Mucosa of descending colon (tissue), 3 donors: ENCODE measurements around the gene MFSD2B. TPM values are rescaled to one million over a fixed set of nuclear protein-coding genes. Genes with fewer than 3 reads are reported as not detected.

Experiments used
- ATAC-seq: fragments of 200-7000 bp; cut with Tn5 transposase; one replicate; pipeline ENCODE4 v1.9.1; 2020; ENCODE audit warnings: mild to moderate bottlenecking, moderate library complexity
- DNase-seq, 3 donors: peaks; one replicate each; pipeline ENCODE4 v3.0.0-alpha.2; 2020
- H3K36me3 ChIP-seq: fragments of 200-600 bp; one replicate; pipeline ENCODE4 v1.8.0; 2021; ENCODE audit warnings: low read depth, mild to moderate bottlenecking
- H3K4me1 ChIP-seq: fragments of 200-600 bp; one replicate; pipeline ENCODE4 v1.8.0; 2021; ENCODE audit warnings: low read depth, mild to moderate bottlenecking
- H3K4me3 ChIP-seq: fragments of 200-600 bp; one replicate; pipeline ENCODE4 v1.8.0; 2021; ENCODE audit warnings: mild to moderate bottlenecking
- H3K9me3 ChIP-seq: fragments of 200-600 bp; one replicate; pipeline ENCODE4 v1.8.0; 2021; ENCODE audit warnings: mild to moderate bottlenecking
- intact Hi-C, 2 donors: fragments of 100-400 bp; cut with DNase I in 1 of 2; cut with micrococcal nuclease in 1 of 2; formaldehyde crosslinking; loops; one replicate each; pipeline versions ENCODE4 v1.11.0 to v1.11.1; 2022; cut with DNase I, micrococcal nuclease
- total RNA-seq, 3 donors: library from RNA; stranded (reverse); fragmentation: NEBNext Ultra II Directional in 2 of 3; extraction: Animal tissue kit (Norgen Biotek cat#: 25700) in 2 of 3; gene quantifications; one replicate each; pipeline versions ENCODE4 v1.2.1 to v1.2.4, GENCODE V29; 2021 to 2023
- TF ChIP-seq, protein P1 (sequence below): fragments of 200-600 bp; IDR thresholded peaks from one replicate; pipeline ENCODE4 v1.8.0; 2022; ENCODE audit warnings: antibody characterized with exemption, mild to moderate bottlenecking
- donor health status: DM: no; HTN: no; CAD: no; lungs with moderate emphysema.
- donor health status: DM: no; HTN: no; CAD: no.
- donor health status: DM: no; HTN: yes; CAD: no.

MFSD2B gene
- total RNA-seq, 3 donors from 2014 or later: 0.19 to 0.89 (median 0.20) TPM

DNA sequence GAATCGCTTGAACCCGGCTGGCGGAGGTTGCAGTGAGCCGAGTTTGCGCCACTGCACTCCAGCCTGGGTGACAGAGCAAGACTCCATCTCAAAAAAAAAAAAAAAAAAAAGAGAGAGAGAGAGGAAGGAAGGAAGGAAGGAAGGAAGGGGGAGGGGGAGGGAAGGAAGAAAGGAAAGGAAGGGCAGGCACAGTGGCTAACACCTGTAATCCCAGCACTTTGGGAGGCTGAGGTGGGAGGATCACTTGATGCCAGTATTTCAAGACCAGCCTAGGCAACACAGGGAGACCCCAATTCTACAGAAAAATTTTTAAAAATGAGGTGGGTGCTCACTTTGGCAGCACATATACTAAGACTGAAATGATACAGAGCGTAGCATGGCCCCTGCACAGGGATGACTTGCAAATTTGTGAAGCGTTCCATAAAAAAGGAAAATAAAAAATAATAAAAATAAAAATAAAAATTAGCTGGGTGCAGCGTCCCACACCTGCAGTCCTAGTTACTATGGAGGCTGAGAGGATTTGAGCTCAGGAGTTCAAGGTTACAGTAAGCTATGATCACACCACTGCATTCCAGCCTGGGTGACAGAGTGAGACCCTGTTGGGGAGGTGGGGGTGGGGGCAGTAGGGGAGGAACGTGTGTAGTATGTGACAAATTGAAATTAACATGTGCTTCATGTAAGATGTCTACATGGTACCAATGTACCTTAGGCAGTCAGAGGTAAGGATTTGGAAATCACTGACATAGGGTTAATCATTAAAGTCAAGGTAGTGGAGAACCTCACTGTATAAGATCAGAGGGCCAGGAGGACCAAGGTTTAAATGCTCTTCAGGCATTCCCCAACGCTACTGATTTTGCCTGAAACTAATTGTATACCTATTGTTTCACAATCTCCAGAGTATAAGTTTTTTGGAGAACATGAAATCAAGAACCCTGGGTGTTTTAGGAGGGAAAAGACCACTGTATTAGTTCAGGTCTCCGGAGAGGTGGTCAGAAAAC is 35.9 kb downstream of the MFSD2B start:
- no peaks in the 10 kb centered on the region for H3K36me3 ChIP-seq
- TF ChIP-seq, protein P1, sequence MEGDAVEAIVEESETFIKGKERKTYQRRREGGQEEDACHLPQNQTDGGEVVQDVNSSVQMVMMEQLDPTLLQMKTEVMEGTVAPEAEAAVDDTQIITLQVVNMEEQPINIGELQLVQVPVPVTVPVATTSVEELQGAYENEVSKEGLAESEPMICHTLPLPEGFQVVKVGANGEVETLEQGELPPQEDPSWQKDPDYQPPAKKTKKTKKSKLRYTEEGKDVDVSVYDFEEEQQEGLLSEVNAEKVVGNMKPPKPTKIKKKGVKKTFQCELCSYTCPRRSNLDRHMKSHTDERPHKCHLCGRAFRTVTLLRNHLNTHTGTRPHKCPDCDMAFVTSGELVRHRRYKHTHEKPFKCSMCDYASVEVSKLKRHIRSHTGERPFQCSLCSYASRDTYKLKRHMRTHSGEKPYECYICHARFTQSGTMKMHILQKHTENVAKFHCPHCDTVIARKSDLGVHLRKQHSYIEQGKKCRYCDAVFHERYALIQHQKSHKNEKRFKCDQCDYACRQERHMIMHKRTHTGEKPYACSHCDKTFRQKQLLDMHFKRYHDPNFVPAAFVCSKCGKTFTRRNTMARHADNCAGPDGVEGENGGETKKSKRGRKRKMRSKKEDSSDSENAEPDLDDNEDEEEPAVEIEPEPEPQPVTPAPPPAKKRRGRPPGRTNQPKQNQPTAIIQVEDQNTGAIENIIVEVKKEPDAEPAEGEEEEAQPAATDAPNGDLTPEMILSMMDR: no peak
- peaks cover 6% of the 10 kb centered on the region for H3K4me1 ChIP-seq
- no peaks in the 10 kb centered on the region for H3K9me3 ChIP-seq
- DNase-seq: no peak
- H3K4me3 ChIP-seq: no peak overlapping the region
- intact Hi-C loops: no loop called here
- no peak for ATAC-seq

DNA sequence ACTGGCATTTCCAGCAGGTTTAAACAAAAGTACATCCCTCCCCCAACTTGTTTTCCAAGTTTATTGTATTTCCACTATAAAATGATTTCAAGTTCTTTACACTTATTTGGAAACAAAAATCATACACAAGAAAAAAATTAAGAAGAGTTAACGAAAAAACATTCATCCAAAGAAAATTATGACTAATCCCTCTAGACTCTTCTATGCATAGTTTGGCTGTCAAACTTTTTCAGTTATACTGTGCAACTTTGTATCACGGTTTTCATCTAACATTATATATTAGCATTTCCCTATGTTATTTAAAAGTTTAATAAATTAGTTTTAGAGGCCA is 36.7 kb downstream of the MFSD2B start:
- H3K4me1 ChIP-seq: peaks cover 6% of the 10 kb centered on the region

DNA sequence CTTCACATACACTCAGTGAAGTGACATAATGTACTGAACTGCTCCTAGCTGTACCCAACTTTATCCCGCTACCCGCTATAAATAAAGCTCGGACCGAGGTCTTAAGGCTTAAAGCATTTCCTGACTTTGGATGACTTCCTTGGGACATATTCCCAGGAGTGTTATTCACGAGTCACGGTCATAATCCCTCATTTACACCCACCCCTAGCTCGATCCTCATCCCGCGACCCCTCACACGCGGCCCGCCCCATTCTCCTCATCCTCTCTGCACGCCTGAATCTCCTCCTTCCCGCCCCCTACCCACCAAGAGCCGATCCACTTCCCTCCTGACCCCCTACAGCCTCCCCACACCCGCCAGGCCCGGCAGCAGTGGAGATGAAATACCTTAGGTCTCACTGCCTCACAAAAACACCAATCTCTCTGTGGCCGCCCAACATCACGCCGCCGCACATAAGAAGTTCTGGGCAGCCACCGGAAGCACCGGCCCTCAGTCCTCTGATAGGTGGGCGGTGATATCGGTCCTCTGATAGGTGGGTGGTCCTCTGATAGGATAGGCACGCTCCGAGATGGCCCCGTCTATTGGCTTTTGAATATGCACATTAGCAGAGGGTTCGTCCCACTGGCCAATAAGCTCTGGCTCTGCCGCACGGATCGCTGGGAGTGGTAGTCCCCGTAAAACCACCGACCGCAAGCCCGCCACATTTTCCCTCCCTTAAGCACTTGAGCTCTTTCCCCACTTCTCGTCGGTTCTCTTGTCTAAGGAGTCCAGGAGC is 37.2 kb downstream of the MFSD2B start, which contains the start of gene WDCP:
Gene WDCP, minus strand, starts transcription at position 462 of the 773 bp plus-strand sequence. CDS start 7,897 bp downstream, outside the sequence.
- Histone ChIP-seq H3K4me3 (peak within 1 kb of the TSS; percentile 29), H3K9me3 (no peaks in the 10 kb centered on the region), H3K36me3 (no peaks in the 10 kb centered on the region), H3K4me1 (peaks cover 6% of the 10 kb centered on the region)
- intact Hi-C loops: no loop called here
- TF ChIP-seq, protein P1: no peak
- peak; percentile 99 for ATAC-seq
- peak; percentile 90 to 96 (median 96) for DNase-seq

More for the DNA sequence above, 36.7 kb downstream of the MFSD2B start:
- H3K9me3 ChIP-seq: no peaks in the 10 kb centered on the region
- H3K4me3 ChIP-seq: no peak overlapping the region
- TF ChIP-seq, protein P1: no peak
- no peaks in the 10 kb centered on the region for H3K36me3 ChIP-seq
- no peak for DNase-seq
- no peak for ATAC-seq
- intact Hi-C loops: no loop called here

DNA sequence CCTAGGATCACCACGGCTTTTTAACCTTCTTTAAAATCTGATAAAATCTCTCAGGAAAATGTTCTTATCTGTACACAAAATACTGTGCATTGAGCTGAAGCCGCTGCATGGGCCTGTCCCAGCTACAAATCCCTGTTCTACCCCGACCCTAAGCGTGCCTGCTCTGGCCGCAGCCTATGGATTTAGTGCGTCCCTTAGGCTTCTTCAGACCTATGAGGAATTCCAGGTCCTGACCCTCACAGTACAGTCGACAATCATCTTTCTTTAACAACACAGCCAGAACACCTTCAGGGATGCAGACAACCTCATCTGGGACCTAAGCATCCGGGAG is 37.8 kb downstream of the MFSD2B start:
- no peaks in the 10 kb centered on the region for H3K9me3 ChIP-seq
- intact Hi-C loops: no loop called here
- H3K36me3 ChIP-seq: no peaks in the 10 kb centered on the region
- no peak for ATAC-seq
- TF ChIP-seq, protein P1: no peak
- no peak overlapping the region for H3K4me3 ChIP-seq
- H3K4me1 ChIP-seq: peaks cover 6% of the 10 kb centered on the region
- peak in 1 of 3 donors; percentile 36 for DNase-seq

DNA sequence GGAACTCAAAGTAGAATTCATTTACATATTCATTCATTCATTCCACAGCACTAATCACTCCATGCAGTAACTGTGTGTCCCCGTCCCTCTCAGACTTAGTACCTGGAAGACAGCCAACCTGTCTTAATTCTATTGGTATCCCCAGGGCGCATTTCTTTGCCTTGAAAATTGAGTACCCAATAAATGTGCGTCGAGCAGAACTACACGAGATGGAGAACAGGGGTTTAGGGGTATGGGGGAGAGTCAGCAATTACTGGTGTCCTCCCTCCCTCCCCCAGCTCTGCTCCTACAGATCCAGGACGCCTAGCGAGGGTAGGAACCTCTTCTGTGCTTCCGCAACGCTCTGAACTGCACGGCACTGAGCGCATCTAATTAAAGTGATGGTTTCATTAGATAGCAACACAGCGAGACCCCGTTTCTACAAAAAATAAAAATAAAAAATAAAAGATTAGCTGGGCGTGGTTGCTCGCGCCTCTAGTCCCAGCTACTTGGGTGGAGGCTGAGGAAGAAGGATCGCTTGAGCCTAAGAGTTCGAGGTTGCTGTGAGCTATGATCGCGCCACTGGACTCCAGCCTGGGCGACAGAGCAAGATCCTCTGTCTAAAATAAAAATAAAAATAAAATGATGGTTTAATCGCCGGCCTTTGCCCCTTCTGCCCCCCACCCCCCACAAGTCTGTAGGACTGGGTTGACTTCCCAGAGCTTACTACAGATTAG is 39.0 kb downstream of the MFSD2B start:
- no peak overlapping the region for H3K4me3 ChIP-seq
- ATAC-seq (no peak), DNase-seq (peak in 1 of 3 donors; percentile 5)
- TF ChIP-seq, protein P1: no peak
- H3K4me1 ChIP-seq: peaks cover 6% of the 10 kb centered on the region
- no peaks in the 10 kb centered on the region for H3K9me3 ChIP-seq
- H3K36me3 ChIP-seq: no peaks in the 10 kb centered on the region
- intact Hi-C loops: no loop called here
